OCI-LY1 (cell line): ENCODE measurements around the gene SLC16A2.

Experiments used
- H2AFZ ChIP-seq: fragments of 200-600 bp; sonication (generic), shearing (Covaris generic); 2 replicates; pipeline ENCODE4 v1.6.0; 2014; ENCODE audit warnings: antibody characterized with exemption, mild to moderate bottlenecking, low read length
- H3F3A ChIP-seq: fragments of 200-600 bp; sonication (generic), shearing (Covaris generic); 2 replicates; pipeline ENCODE4 v1.6.0; 2014; ENCODE audit warnings: mild to moderate bottlenecking, antibody characterized with exemption, low read length, moderate library complexity; ENCODE audit not compliant: insufficient read depth
- H3K27ac ChIP-seq: fragments of 200-600 bp; sonication (generic); 2 replicates; pipeline ENCODE4 v1.5.1; 2014; ENCODE audit warnings: low read length, mixed run types, mild to moderate bottlenecking, low read depth; ENCODE audit not compliant: poor library complexity, severe bottlenecking
- H3K27me3 ChIP-seq: fragments of 200-600 bp; sonication (generic); 2 replicates; pipeline ENCODE4 v1.6.0; 2014; ENCODE audit warnings: antibody characterized with exemption, mild to moderate bottlenecking, low read length, moderate library complexity; ENCODE audit not compliant: insufficient read depth
- H3K36me3 ChIP-seq: fragments of 200-600 bp; sonication (generic); 2 replicates; pipeline ENCODE4 v1.6.1; 2014; ENCODE audit warnings: mild to moderate bottlenecking, antibody characterized with exemption, low read length, moderate library complexity, mixed read lengths; ENCODE audit not compliant: insufficient read depth
- H3K4me1 ChIP-seq: fragments of 200-600 bp; sonication (generic); 2 replicates; pipeline ENCODE4 v1.5.1; 2014; ENCODE audit warnings: mild to moderate bottlenecking, low read length, moderate library complexity; ENCODE audit not compliant: insufficient read depth, severe bottlenecking
- H3K4me2 ChIP-seq: fragments of 200-600 bp; sonication (generic), shearing (Covaris generic); 2 replicates; pipeline ENCODE4 v1.6.1; 2014; ENCODE audit warnings: low read length
- H3K4me3 ChIP-seq: fragments of 200-600 bp; sonication (generic); 2 replicates; pipeline ENCODE4 v1.5.1; 2014; ENCODE audit warnings: low read length, low read depth, mild to moderate bottlenecking, mixed read lengths; ENCODE audit not compliant: poor library complexity, severe bottlenecking
- H3K79me2 ChIP-seq: fragments of 200-600 bp; shearing (Covaris generic); 2 replicates; pipeline ENCODE4 v1.6.1; 2016; ENCODE audit warnings: mixed run types, low read length, mixed read lengths; ENCODE audit not compliant: insufficient read depth
- H3K9ac ChIP-seq: fragments of 200-600 bp; sonication (generic), shearing (Covaris generic); 2 replicates; pipeline ENCODE4 v1.6.1; 2014; ENCODE audit warnings: mild to moderate bottlenecking, low read length, mixed read lengths
- H3K9me2 ChIP-seq: fragments of 200-600 bp; sonication (generic), shearing (Covaris generic); 2 replicates; pipeline ENCODE4 v1.6.1; 2014; ENCODE audit warnings: low read depth, mild to moderate bottlenecking, low read length, mixed read lengths
- H3K9me3 ChIP-seq: fragments of 200-600 bp; shearing (Covaris generic); 2 replicates; pipeline ENCODE4 v1.6.1; 2014; ENCODE audit warnings: low read length, mixed read lengths
- H4K20me1 ChIP-seq: fragments of 200-600 bp; sonication (generic), shearing (Covaris generic); 2 replicates; pipeline ENCODE4 v1.6.0; 2016; ENCODE audit warnings: mild to moderate bottlenecking, low read length; ENCODE audit not compliant: insufficient read depth
- EZH2 ChIP-seq: fragments of 200-600 bp; sonication (generic), shearing (Covaris generic); IDR thresholded peaks from 2 replicates; pipeline ENCODE4 v1.8.0; 2017; ENCODE audit warnings: borderline replicate concordance, mixed run types, mild to moderate bottlenecking, antibody characterized with exemption, low read length, moderate library complexity, mixed read lengths

SLC16A2 gene

DNA sequence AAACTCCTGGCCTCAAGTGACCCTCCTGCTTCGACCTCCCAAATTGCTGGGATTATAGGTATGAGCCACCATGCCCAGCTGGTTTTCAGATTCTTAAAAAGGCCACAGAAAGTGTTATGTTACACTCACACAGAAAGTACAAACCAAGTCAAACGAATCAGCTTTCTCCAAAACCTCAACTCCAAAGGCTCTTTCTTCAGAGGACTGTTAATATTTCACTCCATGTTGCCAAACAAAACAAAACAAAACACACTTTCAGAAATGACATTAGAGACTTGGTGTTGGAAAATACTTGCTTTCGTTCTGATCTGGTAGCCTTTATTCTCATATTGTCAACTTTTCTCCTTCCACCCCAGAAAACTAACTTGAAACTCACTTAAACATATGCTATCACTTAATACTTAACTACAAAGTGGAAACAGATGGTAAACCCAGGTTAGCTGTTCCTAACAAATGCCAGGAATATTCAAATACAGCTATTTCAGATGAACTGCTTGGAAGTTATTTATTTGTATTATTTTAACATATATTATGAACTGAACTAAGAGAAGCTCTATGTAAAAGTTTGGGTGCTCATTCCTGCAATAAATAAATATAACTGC is 158.4 kb downstream of the SLC16A2 start:
- Histone ChIP-seq H3K27me3 (no peaks in the 10 kb centered on the region), H3K4me3 (no peak overlapping the region), H2AFZ (no peak overlapping the region), H3K36me3 (no peaks in the 10 kb centered on the region), H3K27ac (no peak overlapping the region), H4K20me1 (no peaks in the 10 kb centered on the region), H3F3A (no peaks in the 10 kb centered on the region), H3K4me2 (no peak overlapping the region), H3K4me1 (no peaks in the 10 kb centered on the region), H3K79me2 (no peaks in the 10 kb centered on the region), H3K9me3 (no peaks in the 10 kb centered on the region), H3K9me2 (no peaks in the 10 kb centered on the region), H3K9ac (no peak overlapping the region)
- no peak for TF ChIP-seq EZH2
